B cell (primary cell): ENCODE data around the gene PITRM1. TPM values are rescaled to one million over a fixed set of nuclear protein-coding genes. Genes with fewer than 3 reads are reported as not detected.

ENCODE experiments used
- ATAC-seq: fragments of 200-7000 bp; cut with Tn5 transposase; one replicate; pipeline ENCODE4 v1.10.0; 2021; ENCODE audit warnings: low read depth, mild to moderate bottlenecking, moderate number of reproducible peaks, moderate library complexity
- CTCF ChIA-PET: fragments of 350-600 bp; sonication (Branson Sonifier 250); formaldehyde crosslinking; loops from one replicate; lab custom pipeline; 2021; ENCODE audit warnings: antibody characterized with exemption, inconsistent platforms; lab: Charles Lee
- POLR2A ChIA-PET: fragments of 350-600 bp; sonication (Branson Sonifier 250); formaldehyde crosslinking; loops from one replicate; lab custom pipeline; 2021; ENCODE audit warnings: antibody characterized with exemption; lab: Charles Lee
- DNase-seq: peaks from one replicate; pipeline ENCODE4 v3.0.0; 2013
- H2AFZ ChIP-seq: 2 replicates; pipeline ENCODE4 v1.6.1; 2012; ENCODE audit warnings: mild to moderate bottlenecking, low read depth, low read length; ENCODE audit not compliant: insufficient read depth, poor library complexity, severe bottlenecking
- H3K27ac ChIP-seq, 2 donors: 1 replicate in 1 of 2; 2 replicates in 1 of 2; pipeline ENCODE4 v1.5.1; 2012 to 2013; ENCODE audit warnings: low read length in 2 of 2, mild to moderate bottlenecking in 2 of 2, moderate library complexity in 1 of 2
- H3K27me3 ChIP-seq, 4 experiments: fragments of 200-600 bp in 1 of 4; sonication (generic) in 1 of 4; replicated peaks in 1 of 4; 1 replicate in 2 of 4; 2 replicates in 2 of 4; pipeline versions ENCODE4 v1.6.1 to v1.7.0; 2013 to 2016; ENCODE audit warnings: low read length in 3 of 4, mild to moderate bottlenecking in 2 of 4, mixed read lengths in 1 of 4, moderate library complexity in 1 of 4; ENCODE audit not compliant: insufficient read depth in 4 of 4, control insufficient read depth in 3 of 4; ENCODE audit errors: control extremely low read depth in 1 of 4
- H3K36me3 ChIP-seq, 2 experiments: replicated peaks in 1 of 2; 1 replicate in 1 of 2; 2 replicates in 1 of 2; pipeline versions ENCODE4 v1.6.1 to v1.7.1; 2013; ENCODE audit warnings: low read length in 1 of 2; ENCODE audit not compliant: insufficient read depth in 2 of 2, control insufficient read depth in 1 of 2; ENCODE audit errors: control extremely low read depth in 1 of 2, extremely low read depth in 1 of 2
- H3K4me1 ChIP-seq, 2 donors: fragments of 200-600 bp in 1 of 2; sonication (generic) in 1 of 2; 1 replicate in 1 of 2; 2 replicates in 1 of 2; pipeline versions ENCODE4 v1.5.1 to v1.6.1; 2013 to 2017; ENCODE audit warnings: low read length in 2 of 2; ENCODE audit not compliant: control insufficient read depth in 2 of 2, insufficient read depth in 2 of 2
- H3K4me2 ChIP-seq: replicated peaks from 2 replicates; pipeline ENCODE3; 2012; ENCODE audit warnings: mild to moderate bottlenecking, low read depth, low read length; ENCODE audit not compliant: poor library complexity, severe bottlenecking
- H3K4me3 ChIP-seq, 5 experiments: fragments of 200-600 bp in 1 of 5; sonication (generic) in 1 of 5; 1 replicate in 3 of 5; 2 replicates in 2 of 5; pipeline versions ENCODE4 v1.5.1 to v1.7.0; 2011 to 2016; ENCODE audit warnings: low read length in 4 of 5, mild to moderate bottlenecking in 4 of 5, low read depth in 2 of 5, control low read depth in 1 of 5, moderate library complexity in 1 of 5; ENCODE audit not compliant: insufficient read depth in 1 of 5; ENCODE audit errors: control extremely low read depth in 1 of 5, extremely low read depth in 1 of 5
- H3K79me2 ChIP-seq: fragments of 200-600 bp; sonication (generic); one replicate; pipeline ENCODE4 v1.6.0; 2016; ENCODE audit warnings: low read length; ENCODE audit not compliant: control insufficient read depth, insufficient read depth
- H3K9ac ChIP-seq: fragments of 200-600 bp; sonication (generic); 2 replicates; pipeline ENCODE4 v1.6.1; 2017; ENCODE audit warnings: mild to moderate bottlenecking, low read length, moderate library complexity
- H3K9me3 ChIP-seq, 3 donors: one replicate each; pipeline versions ENCODE4 v1.6.1 to v1.7.1; 2013; ENCODE audit warnings: low read length in 2 of 3; ENCODE audit not compliant: control insufficient read depth in 2 of 3, insufficient read depth in 1 of 3; ENCODE audit errors: control extremely low read depth in 1 of 3
- H4K20me1 ChIP-seq: 2 replicates; pipeline ENCODE4 v1.6.0; 2012; ENCODE audit warnings: mild to moderate bottlenecking, low read length; ENCODE audit not compliant: insufficient read depth, control insufficient read depth, poor library complexity, severe bottlenecking
- H3K27ac Mint-ChIP-seq: one replicate; pipeline ENCODE4 v1.8.0; 2021; ENCODE audit warnings: mixed read lengths
- H3K27me3 Mint-ChIP-seq: one replicate; pipeline ENCODE4 v1.8.0; 2021; ENCODE audit warnings: mixed read lengths
- H3K4me1 Mint-ChIP-seq: one replicate; pipeline ENCODE4 v1.8.0; 2021; ENCODE audit warnings: mixed read lengths
- H3K4me3 Mint-ChIP-seq: one replicate; pipeline ENCODE4 v1.8.0; 2021; ENCODE audit warnings: mixed read lengths
- H3K9me3 Mint-ChIP-seq: one replicate; pipeline ENCODE4 v1.8.0; 2022; ENCODE audit warnings: mixed read lengths; ENCODE audit not compliant: insufficient read depth
- CTCF ChIP-seq: fragments of 200-600 bp; IDR thresholded peaks from one replicate; pipeline ENCODE4 v1.8.0; 2022; ENCODE audit warnings: antibody characterized with exemption, mild to moderate bottlenecking
- EZH2 ChIP-seq: IDR thresholded peaks from 2 replicates; pipeline ENCODE4 v1.6.1; 2012; ENCODE audit warnings: borderline replicate concordance, low read depth, mild to moderate bottlenecking, moderate library complexity, low read length; ENCODE audit not compliant: insufficient read depth, poor library complexity, severe bottlenecking
- WGBS: methylation state at CpG from one replicate; pipeline ENCODE4 v1.1.5; 2013; ENCODE audit warnings: missing lambda C conversion rate; ENCODE audit not compliant: insufficient coverage; 5-methylcytosine and 5-hydroxymethylcytosine counted together
- intact Hi-C: fragments of 100-400 bp; cut with micrococcal nuclease; formaldehyde crosslinking; loops from one replicate; pipeline ENCODE4 v1.10.0; 2022
- polyA plus RNA-seq: library from polyadenylated mRNA; depleted of rRNA; stranded (reverse); fragments of >200 nt; gene quantifications from 2 replicates; pipeline ENCODE4 v1.2.3, GENCODE V29; 2012
- total RNA-seq, 2 donors: library from RNA; stranded (reverse); fragments of 120-200 nt in 1 of 2; gene quantifications; 1 replicate in 1 of 2; 2 replicates in 1 of 2; pipeline versions ENCODE4 v1.2.3 to v1.2.4, GENCODE V29; 2013 to 2022

The PITRM1 gene
- total and polyA plus RNA-seq, 2 donors (not counting 1 experiment from before 2014, with no cell fraction given) = 50.7 to 71.1 TPM

GRCh38 chr10:3100093-3100792, 72.3 kb downstream of the PITRM1 start:
- DNase-seq (no peak), ATAC-seq (no peak)
- H3K9ac ChIP-seq = no peak overlapping the region
- Mint-ChIP-seq H3K9me3 (no peaks in the 10 kb centered on the region), H3K27ac (no peak overlapping the region), H3K4me3 (no peak overlapping the region), H3K4me1 (peaks cover 9% of the 10 kb centered on the region), H3K27me3 (no peaks in the 10 kb centered on the region)
- no peak overlapping the region for H2AFZ ChIP-seq
- H3K4me1 ChIP-seq = peaks cover 0 to 4% of the 10 kb centered on the region in 2 donors
- no peak for TF ChIP-seq CTCF
- TF ChIP-seq EZH2 = no peak
- 97% methylated on average over 14 of the region's 19 CpGs for WGBS
- H3K4me2 ChIP-seq = no peak overlapping the region
- H3K9me3 ChIP-seq = peaks cover 0 to 3% (median 0%) of the 10 kb centered on the region in 3 donors
- CTCF ChIA-PET = no interaction called here
- no peak overlapping the region for H3K27ac ChIP-seq
- POLR2A ChIA-PET = no interaction called here
- peaks cover 13% of the 10 kb centered on the region for H3K79me2 ChIP-seq
- no peaks in the 10 kb centered on the region for H3K27me3 ChIP-seq
- no peak overlapping the region for H3K4me3 ChIP-seq
- peaks cover 0 to 50% of the 10 kb centered on the region in 2 experiments for H3K36me3 ChIP-seq
- intact Hi-C loops = no loop called here
- H4K20me1 ChIP-seq = no peaks in the 10 kb centered on the region

DNA sequence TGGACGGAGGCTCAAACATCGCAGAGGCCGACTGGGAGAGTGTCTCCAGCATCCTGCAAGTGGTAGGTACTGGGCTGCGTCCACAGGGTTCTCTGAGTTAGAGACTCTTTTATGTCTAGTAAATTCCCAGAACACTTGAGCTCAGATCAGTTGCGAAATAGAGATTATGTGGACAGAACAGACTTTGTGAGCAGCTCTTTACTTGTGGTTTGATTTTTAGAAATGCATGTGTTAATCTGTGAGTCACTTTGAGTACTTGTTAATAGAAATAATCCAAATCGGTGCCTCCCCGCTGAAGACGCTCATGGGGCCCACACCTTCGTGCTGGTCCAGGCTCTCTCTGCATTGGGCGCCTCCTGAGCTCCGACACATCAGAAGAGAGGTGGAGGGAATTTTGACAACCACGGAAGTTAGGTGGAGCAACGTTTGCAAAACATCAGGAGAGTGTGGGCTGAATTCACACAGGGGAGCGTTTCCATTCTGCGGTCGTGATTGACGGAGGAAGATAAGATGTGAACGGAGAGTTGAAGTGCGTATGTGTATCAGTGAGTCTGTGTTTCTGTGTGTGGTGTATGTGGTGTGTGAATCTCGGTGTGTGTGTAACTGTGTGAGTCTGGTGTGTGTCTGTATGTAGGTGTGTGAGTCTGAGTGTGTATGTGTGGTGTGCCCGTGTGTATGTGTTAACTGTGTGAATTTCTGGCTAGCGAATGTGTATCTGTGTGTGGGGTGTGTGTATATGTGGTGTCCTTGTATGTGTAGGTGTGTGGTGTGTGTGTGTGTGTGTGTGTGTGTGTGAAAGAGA, 73.1 kb downstream of the PITRM1 start:
- no peaks in the 10 kb centered on the region for H4K20me1 ChIP-seq
- H3K27me3 ChIP-seq = no peaks in the 10 kb centered on the region
- ChIA-PET CTCF (no interaction called here), POLR2A (no interaction called here)
- H3K4me2 ChIP-seq = no peak overlapping the region
- H3K4me3 ChIP-seq = no peak overlapping the region
- ATAC-seq (no peak), DNase-seq (no peak)
- intact Hi-C loops = no loop called here
- H3K27ac ChIP-seq = no peak overlapping the region
- peaks cover 0 to 3% (median 0%) of the 10 kb centered on the region in 3 donors for H3K9me3 ChIP-seq
- Mint-ChIP-seq H3K4me1 (peaks cover 9% of the 10 kb centered on the region), H3K27me3 (no peaks in the 10 kb centered on the region), H3K27ac (no peak overlapping the region), H3K9me3 (no peaks in the 10 kb centered on the region), H3K4me3 (no peak overlapping the region)
- peaks cover 0 to 43% of the 10 kb centered on the region in 2 experiments for H3K36me3 ChIP-seq
- H2AFZ ChIP-seq = no peak overlapping the region
- H3K9ac ChIP-seq = no peak overlapping the region
- WGBS = 99% methylated on average over 17 of the region's 22 CpGs
- peaks cover 17% of the 10 kb centered on the region for H3K79me2 ChIP-seq
- H3K4me1 ChIP-seq = peaks cover 0 to 4% of the 10 kb centered on the region in 2 donors
- no peak for TF ChIP-seq EZH2
- TF ChIP-seq CTCF = no peak
